ENCODE results near the gene SYT8. TPM values are rescaled to one million over a fixed set of nuclear protein-coding genes. Genes with fewer than 3 reads are reported as not detected.

Gene SYT8
- total RNA-seq, 4 donors from 2014 or later = 1.4 to 4.1 TPM; not detected in 2

DNA sequence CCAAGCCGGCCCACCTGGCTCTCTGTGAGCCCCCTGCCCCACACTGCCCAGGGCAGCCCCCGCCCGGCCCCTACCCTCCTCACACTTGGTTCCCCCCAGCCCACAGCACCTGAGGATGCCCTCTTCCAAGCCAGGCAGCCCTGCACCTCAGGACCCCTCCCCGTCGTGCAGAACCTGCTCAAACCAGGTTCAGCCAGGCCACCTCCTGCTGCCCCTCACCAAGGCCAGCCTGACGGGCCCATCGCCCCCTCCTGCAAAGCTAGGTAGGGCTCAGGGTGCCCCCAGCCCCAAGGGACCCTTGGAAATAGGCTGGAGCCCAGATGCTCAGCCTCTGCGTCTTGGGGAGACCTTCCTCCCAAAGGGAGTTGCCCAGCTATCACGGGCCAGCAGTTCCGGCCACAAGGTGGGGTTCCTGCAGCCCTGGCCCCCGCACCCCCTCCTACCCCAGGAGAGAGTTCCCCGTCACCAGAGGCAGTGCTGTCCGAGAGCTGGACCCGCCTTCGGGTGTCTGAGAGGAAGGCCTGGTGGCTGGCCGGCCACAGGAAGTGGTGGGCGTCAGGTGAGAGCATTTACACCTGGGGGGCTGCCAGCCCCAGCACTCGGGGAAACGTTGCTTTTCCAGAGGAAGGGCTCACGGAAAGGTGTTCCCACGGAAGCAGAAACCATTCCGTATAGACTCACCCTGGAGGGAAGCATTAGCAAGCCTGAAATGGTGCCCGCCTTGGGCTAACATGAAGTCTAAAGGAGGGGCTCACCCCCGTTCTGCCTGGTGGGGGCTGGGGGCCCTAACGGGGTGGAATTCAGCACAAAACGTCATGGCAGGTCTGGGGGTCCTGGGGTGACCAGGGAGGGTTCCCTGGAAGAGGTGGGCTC is 3.2 kb upstream of the SYT8 start:
- TF ChIP-seq POLR2AphosphoS5 (IDR thresholded peaks at IDR 0.05) (no peak), POLR2A (IDR thresholded peaks at IDR 0.05) (no peak), EP300 (IDR thresholded peaks at IDR 0.05; ENCODE audit: low read depth) (no peak)
- TF ChIP-seq, protein P1, sequence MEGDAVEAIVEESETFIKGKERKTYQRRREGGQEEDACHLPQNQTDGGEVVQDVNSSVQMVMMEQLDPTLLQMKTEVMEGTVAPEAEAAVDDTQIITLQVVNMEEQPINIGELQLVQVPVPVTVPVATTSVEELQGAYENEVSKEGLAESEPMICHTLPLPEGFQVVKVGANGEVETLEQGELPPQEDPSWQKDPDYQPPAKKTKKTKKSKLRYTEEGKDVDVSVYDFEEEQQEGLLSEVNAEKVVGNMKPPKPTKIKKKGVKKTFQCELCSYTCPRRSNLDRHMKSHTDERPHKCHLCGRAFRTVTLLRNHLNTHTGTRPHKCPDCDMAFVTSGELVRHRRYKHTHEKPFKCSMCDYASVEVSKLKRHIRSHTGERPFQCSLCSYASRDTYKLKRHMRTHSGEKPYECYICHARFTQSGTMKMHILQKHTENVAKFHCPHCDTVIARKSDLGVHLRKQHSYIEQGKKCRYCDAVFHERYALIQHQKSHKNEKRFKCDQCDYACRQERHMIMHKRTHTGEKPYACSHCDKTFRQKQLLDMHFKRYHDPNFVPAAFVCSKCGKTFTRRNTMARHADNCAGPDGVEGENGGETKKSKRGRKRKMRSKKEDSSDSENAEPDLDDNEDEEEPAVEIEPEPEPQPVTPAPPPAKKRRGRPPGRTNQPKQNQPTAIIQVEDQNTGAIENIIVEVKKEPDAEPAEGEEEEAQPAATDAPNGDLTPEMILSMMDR (IDR thresholded peaks at IDR 0.05) = no peak
- H3K27me3 ChIP-seq = peaks cover 6% of the 10 kb centered on the region
- H3K4me1 ChIP-seq = peaks cover 29 to 59% (median 55%) of the 10 kb centered on the region in 4 donors
- peak overlapping the region in 3 of 4 donors; percentile 39 to 62 (median 46) for H3K27ac ChIP-seq
- no peak for DNase-seq
- 54% methylated on average over 20 of the region's 26 CpGs; no CpG with 5 or more reads in 1 of the 2 donors for WGBS, 2 donors (ENCODE audit: low coverage in 1 of 2)
- H3K9me3 ChIP-seq = no peaks in the 10 kb centered on the region
- intact Hi-C loops (cut with DNase I; ENCODE audit: low total_unique reads) (loop anchor here (2.0 to 5.0 kb wide), 2 partner anchors 139 to 179 kb away; no protein-coding TSS in a partner anchor), in situ Hi-C loops (cut with MboI; ENCODE audit: low pct_ligation_motif_present in 1 of 4, low pct_unique_long_range_greater_than_20kb in 1 of 4, low sequenced_read_pairs in 3 of 4) (no loop called here)
- H3K4me3 ChIP-seq = no peak overlapping the region
- no peaks in the 10 kb centered on the region for H3K36me3 ChIP-seq

DNA sequence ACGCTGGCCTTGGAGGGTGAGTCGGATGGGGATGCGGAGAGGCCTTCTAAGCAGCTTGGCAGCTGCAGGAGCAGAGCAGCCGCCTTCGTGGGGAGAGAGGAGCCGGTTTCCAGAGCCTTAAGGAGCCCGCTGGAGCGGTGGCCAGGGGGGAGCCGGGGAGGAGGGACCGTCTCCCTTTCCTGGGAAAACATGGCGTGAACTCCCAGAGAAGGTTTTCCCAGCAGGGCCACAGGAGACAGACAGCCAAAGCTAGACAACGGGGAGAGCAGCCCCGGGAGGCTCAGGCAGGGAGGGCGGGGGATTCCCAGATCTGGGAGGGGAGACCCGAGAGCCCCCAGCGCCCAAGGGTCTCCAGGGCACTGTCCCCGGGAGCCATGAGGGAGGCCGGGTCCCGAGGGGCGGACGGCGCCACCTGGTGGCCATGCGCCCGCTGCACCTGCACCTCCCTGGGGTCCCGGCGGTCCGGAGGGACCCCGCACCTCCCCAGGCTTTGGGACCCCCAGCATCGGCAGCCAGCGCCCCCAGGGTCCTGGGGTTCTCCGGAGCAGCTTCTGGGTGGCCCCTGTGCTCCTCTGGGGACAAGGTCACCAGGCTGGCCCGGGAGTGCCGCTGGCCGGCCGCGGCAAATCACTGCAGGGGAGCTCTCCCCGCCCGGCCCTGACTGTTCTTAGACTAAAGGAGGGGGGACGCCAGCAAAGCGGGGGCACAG is 2.4 kb upstream of the SYT8 start:
- Histone ChIP-seq H3K27me3 (peaks cover 6% of the 10 kb centered on the region), H3K4me3 (peak overlapping the region in 1 of 4 donors; percentile 29), H3K4me1 (peaks cover 29 to 51% (median 48%) of the 10 kb centered on the region in 4 donors), H3K36me3 (no peaks in the 10 kb centered on the region), H3K27ac (peak overlapping the region in 3 of 4 donors; percentile 3 to 10 (median 6)), H3K9me3 (no peaks in the 10 kb centered on the region)
- intact Hi-C loops (cut with DNase I; ENCODE audit: low total_unique reads) = loop anchor here (2.0 to 5.0 kb wide), 2 partner anchors 140 to 180 kb away; no protein-coding TSS in a partner anchor
- DNase-seq = peak; percentile 67
- 27% methylated on average over 23 of the region's 40 CpGs; no CpG with 5 or more reads in 1 of the 2 donors for WGBS, 2 donors (ENCODE audit: low coverage in 1 of 2)
- in situ Hi-C loops (cut with MboI; ENCODE audit: low pct_ligation_motif_present in 1 of 4, low pct_unique_long_range_greater_than_20kb in 1 of 4, low sequenced_read_pairs in 3 of 4) = no loop called here
- TF ChIP-seq POLR2AphosphoS5 (IDR thresholded peaks at IDR 0.05) (no peak), EP300 (IDR thresholded peaks at IDR 0.05; ENCODE audit: low read depth) (no peak)
- TF ChIP-seq, protein P1 (IDR thresholded peaks at IDR 0.05) = peak; percentile 96 to 99 (median 99)

DNA sequence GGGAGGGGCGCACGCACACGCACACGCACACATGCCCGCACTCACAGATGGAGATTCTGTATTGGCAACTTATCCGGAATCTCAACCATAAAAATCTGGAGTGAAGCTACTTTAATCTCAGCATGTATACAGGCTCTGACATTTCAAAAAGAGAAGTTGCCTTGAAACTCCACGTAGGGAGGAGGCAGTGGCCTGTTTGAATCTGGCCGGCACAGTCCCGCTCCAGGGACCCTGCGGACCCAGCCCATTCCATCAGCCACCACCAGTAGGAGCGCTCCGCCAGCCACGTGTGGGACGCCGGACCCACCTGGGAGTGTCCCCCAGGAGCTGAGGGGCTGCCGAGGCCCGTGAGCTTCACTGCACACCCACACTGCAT is 1.9 kb upstream of the SYT8 start:
- no peaks in the 10 kb centered on the region for H3K9me3 ChIP-seq
- in situ Hi-C loops (cut with MboI; ENCODE audit: low pct_ligation_motif_present in 1 of 4, low pct_unique_long_range_greater_than_20kb in 1 of 4, low sequenced_read_pairs in 3 of 4) = no loop called here
- peak overlapping the region in 1 of 4 donors; percentile 29 for H3K4me3 ChIP-seq
- peaks cover 6% of the 10 kb centered on the region for H3K27me3 ChIP-seq
- 50% methylated on average over 14 of the region's 17 CpGs; no CpG with 5 or more reads in 1 of the 2 donors for WGBS, 2 donors (ENCODE audit: low coverage in 1 of 2)
- H3K27ac ChIP-seq = peak overlapping the region in 3 of 4 donors; percentile 6 to 86 (median 10)
- H3K4me1 ChIP-seq = peaks cover 29 to 49% (median 47%) of the 10 kb centered on the region in 4 donors
- TF ChIP-seq, protein P1 (IDR thresholded peaks at IDR 0.05) = no peak
- DNase-seq = no peak
- intact Hi-C loops (cut with DNase I; ENCODE audit: low total_unique reads) = loop anchor here (2.0 to 5.0 kb wide), 2 partner anchors 140 to 181 kb away; no protein-coding TSS in a partner anchor
- no peaks in the 10 kb centered on the region for H3K36me3 ChIP-seq

DNA sequence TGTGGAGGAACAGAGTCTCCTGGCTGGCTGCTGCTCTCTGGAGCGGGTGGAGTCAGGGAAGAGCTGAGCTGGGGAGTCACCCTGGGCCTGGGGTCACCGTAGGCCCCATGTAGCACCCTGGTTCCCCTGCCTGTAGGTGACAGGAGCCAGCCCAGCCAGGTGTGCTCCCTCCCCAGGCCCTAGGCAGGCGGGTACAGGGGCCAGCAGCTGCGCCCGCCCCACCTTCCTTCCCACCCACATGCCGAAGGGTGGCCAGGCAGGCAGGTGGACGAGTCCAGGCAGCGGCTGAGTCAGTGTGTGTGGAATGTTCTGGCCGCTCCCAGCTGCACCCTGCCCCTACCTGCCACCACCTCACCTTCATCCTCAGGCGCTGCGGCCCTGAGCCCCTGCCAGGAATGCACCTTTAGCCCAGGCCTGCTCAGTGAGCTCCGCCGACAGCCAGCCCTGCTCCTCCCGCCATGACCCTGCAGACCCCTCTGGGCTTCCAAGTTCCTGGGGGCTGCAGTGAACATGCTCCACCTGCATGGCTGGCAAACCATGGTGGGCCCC is 654 bp upstream of the SYT8 start:
- H3K4me1 ChIP-seq = peaks cover 29 to 51% (median 48%) of the 10 kb centered on the region in 4 donors
- H3K36me3 ChIP-seq = no peaks in the 10 kb centered on the region
- H3K27ac ChIP-seq = peak overlapping the region; percentile 70 to 86 (median 80)
- DNase-seq = peak; percentile 92
- TF ChIP-seq POLR2A (IDR thresholded peaks at IDR 0.05) = peak; percentile 62
- peak; percentile 20 to 87 (median 85) for TF ChIP-seq POLR2AphosphoS5 (IDR thresholded peaks at IDR 0.05)
- TF ChIP-seq, protein P1 (IDR thresholded peaks at IDR 0.05) = peak in 1 of 5 experiments; percentile 17
- peak; percentile 37 for TF ChIP-seq EP300 (IDR thresholded peaks at IDR 0.05; ENCODE audit: low read depth)
- peaks cover 6% of the 10 kb centered on the region for H3K27me3 ChIP-seq
- WGBS, 2 donors (ENCODE audit: low coverage in 1 of 2) = 79% methylated on average over 10 of the region's 14 CpGs; no CpG with 5 or more reads in 1 of the 2 donors
- in situ Hi-C loops (cut with MboI; ENCODE audit: low pct_ligation_motif_present in 1 of 4, low pct_unique_long_range_greater_than_20kb in 1 of 4, low sequenced_read_pairs in 3 of 4) = no loop called here
- H3K9me3 ChIP-seq = no peaks in the 10 kb centered on the region
- no peak overlapping the region for H3K4me3 ChIP-seq
- intact Hi-C loops (cut with DNase I; ENCODE audit: low total_unique reads) = loop anchor here (5.0 kb wide), 1 partner anchor 182 kb away; no protein-coding TSS in a partner anchor

Measured in transverse colon (tissue), 4 donors.